Measurements from ENCODE around the gene DPYSL5. TPM values are rescaled to one million over a fixed set of nuclear protein-coding genes. Genes with fewer than 3 reads are reported as not detected.
"Not testable (repeated sequence)": the region's sequence is repeated elsewhere in the genome, so short reads cannot be mapped to it uniquely, and the experiment has no call there.

The DPYSL5 gene
- total RNA-seq, 2 donors from 2014 or later, result not detected

GRCh38 chr2:26875808-26876207, 27.9 kb downstream of the DPYSL5 start:
- TF ChIP-seq POLR2A (IDR thresholded peaks at IDR 0.05), result no peak
- no peak for TF ChIP-seq CTCF (IDR thresholded peaks at IDR 0.05)
- no peak overlapping the region for H3K4me3 ChIP-seq
- H3K27ac ChIP-seq, result no peak overlapping the region
- intact Hi-C loops (cut with DNase I), result no loop called here
- H3K36me3 ChIP-seq (replicated peaks in 1 of 2; ENCODE audit: insufficient read depth in 1 of 2, low read depth in 2 of 2), result no peaks in the 10 kb centered on the region
- no peaks in the 10 kb centered on the region for H3K27me3 ChIP-seq
- ATAC-seq, result no peak
- WGBS, 2 donors, result 82 to 88% methylated on average over 3 of the region's 3 CpGs
- H3K9me3 ChIP-seq, result no peaks in the 10 kb centered on the region
- DNase-seq, result no peak
- no peaks in the 10 kb centered on the region for H3K4me1 ChIP-seq

- TF ChIP-seq CTCF (IDR thresholded peaks at IDR 0.05), result no peak
- TF ChIP-seq POLR2A (IDR thresholded peaks at IDR 0.05), result no peak
- no peaks in the 10 kb centered on the region for H3K9me3 ChIP-seq
- no peaks in the 10 kb centered on the region for H3K36me3 ChIP-seq (replicated peaks in 1 of 2; ENCODE audit: insufficient read depth in 1 of 2, low read depth in 2 of 2)
- no peak for ATAC-seq
- no peaks in the 10 kb centered on the region for H3K27me3 ChIP-seq
- 89 to 91% methylated on average over 7 of the region's 7 CpGs for WGBS, 2 donors
- no peak for DNase-seq
- no peak overlapping the region for H3K4me3 ChIP-seq
- no peaks in the 10 kb centered on the region for H3K4me1 ChIP-seq
- intact Hi-C loops (cut with DNase I), result no loop called here
- H3K27ac ChIP-seq, result no peak overlapping the region
Measured at GRCh38 chr2:26876260-26876659, 28.3 kb downstream of the DPYSL5 start.

GRCh38 chr2:26877276-26877675, 29.3 kb downstream of the DPYSL5 start:
- TF ChIP-seq CTCF (IDR thresholded peaks at IDR 0.05) (no peak), POLR2A (IDR thresholded peaks at IDR 0.05) (no peak)
- Histone ChIP-seq H3K4me1 (no peaks in the 10 kb centered on the region), H3K9me3 (no peaks in the 10 kb centered on the region), H3K4me3 (no peak overlapping the region), H3K27me3 (no peaks in the 10 kb centered on the region), H3K36me3 (replicated peaks in 1 of 2; ENCODE audit: insufficient read depth in 1 of 2, low read depth in 2 of 2) (no peaks in the 10 kb centered on the region), H3K27ac (no peak overlapping the region)
- intact Hi-C loops (cut with DNase I), result no loop called here
- ATAC-seq (no peak), DNase-seq (no peak)
- whole genome bisulfite sequencing, 2 donors, result 91 to 98% methylated on average over 2 of the region's 2 CpGs

GRCh38 chr2:26880161-26880560, 32.2 kb downstream of the DPYSL5 start:
- WGBS, 2 donors, result 75 to 88% methylated on average over 1 to 2 of the region's 2 CpGs
- TF ChIP-seq POLR2A (IDR thresholded peaks at IDR 0.05) (no peak), CTCF (IDR thresholded peaks at IDR 0.05) (no peak)
- Histone ChIP-seq H3K9me3 (no peaks in the 10 kb centered on the region), H3K27me3 (no peaks in the 10 kb centered on the region), H3K4me3 (no peak overlapping the region), H3K27ac (no peak overlapping the region), H3K4me1 (no peaks in the 10 kb centered on the region), H3K36me3 (replicated peaks in 1 of 2; ENCODE audit: insufficient read depth in 1 of 2, low read depth in 2 of 2) (no peaks in the 10 kb centered on the region)
- intact Hi-C loops (cut with DNase I), result no loop called here
- ATAC-seq (no peak), DNase-seq (no peak)

- DNase-seq (no peak), ATAC-seq (no peak)
- Histone ChIP-seq H3K4me1 (no peaks in the 10 kb centered on the region), H3K4me3 (no peak overlapping the region), H3K27ac (no peak overlapping the region), H3K9me3 (no peaks in the 10 kb centered on the region), H3K27me3 (no peaks in the 10 kb centered on the region), H3K36me3 (replicated peaks in 1 of 2; ENCODE audit: insufficient read depth in 1 of 2, low read depth in 2 of 2) (no peaks in the 10 kb centered on the region)
- intact Hi-C loops (cut with DNase I), result no loop called here
- TF ChIP-seq CTCF (IDR thresholded peaks at IDR 0.05), result no peak
- 55 to 59% methylated on average over 9 to 10 of the region's 10 CpGs for WGBS, 2 donors
Measured at GRCh38 chr2:26880910-26881435, 33.0 kb downstream of the DPYSL5 start.

- WGBS, 2 donors, result 60 to 70% methylated on average over 3 of the region's 3 CpGs
- H3K9me3 ChIP-seq; DNase-seq; H3K4me1 ChIP-seq; intact Hi-C loops (cut with DNase I); H3K27me3 ChIP-seq; H3K27ac ChIP-seq; H3K36me3 ChIP-seq (replicated peaks in 1 of 2; ENCODE audit: insufficient read depth in 1 of 2, low read depth in 2 of 2); ATAC-seq; H3K4me3 ChIP-seq: not testable (repeated sequence)
Measured at GRCh38 chr2:26882220-26882619, 34.3 kb downstream of the DPYSL5 start.

Data from body of pancreas (tissue), 4 donors.